Adrenal gland (tissue), 12 donors: Measurements from ENCODE around the gene LSAMP. TPM values are rescaled to one million over a fixed set of nuclear protein-coding genes. Genes with fewer than 3 reads are reported as not detected.

Experiments used
- DNase-seq, 7 donors: peaks; one replicate each; pipeline ENCODE4 v3.0.0-alpha.2; 2019 to 2020
- H3K27ac ChIP-seq, 5 donors: fragments of 200-600 bp; sonication (generic) in 4 of 5; 1 replicate in 3 of 5; 2 replicates in 2 of 5; pipeline versions ENCODE4 v1.5.1 to v1.8.0; 2016 to 2020; ENCODE audit warnings: mild to moderate bottlenecking in 1 of 5
- H3K27me3 ChIP-seq: fragments of 200-600 bp; 2 replicates; pipeline ENCODE4 v1.8.0; 2021
- H3K36me3 ChIP-seq, 2 donors: fragments of 200-600 bp; replicated peaks in 1 of 2; 1 replicate in 1 of 2; 2 replicates in 1 of 2; pipeline versions ENCODE4 v1.5.1 to v1.8.0; 2018 to 2022
- H3K4me1 ChIP-seq, 2 donors: fragments of 200-600 bp; replicated peaks in 1 of 2; 1 replicate in 1 of 2; 2 replicates in 1 of 2; pipeline versions ENCODE4 v1.5.1 to v1.8.0; 2018 to 2021
- H3K4me3 ChIP-seq, 4 donors: fragments of 200-600 bp; sonication (generic) in 3 of 4; one replicate each; pipeline ENCODE4 v1.5.1; 2016 to 2018
- H3K9me3 ChIP-seq, 3 donors: fragments of 200-600 bp; sonication (generic) in 1 of 3; replicated peaks in 1 of 3; 1 replicate in 2 of 3; 2 replicates in 1 of 3; pipeline versions ENCODE4 v1.5.1 to v1.8.0; 2016 to 2021
- POLR2A ChIP-seq, 2 donors: fragments of 450-650 bp; IDR thresholded peaks; one replicate each; pipeline ENCODE4 v1.6.1; 2017; ENCODE audit warnings: antibody characterized with exemption in 2 of 2, mild to moderate bottlenecking in 2 of 2, moderate library complexity in 1 of 2
- WGBS, 4 donors: extraction: QIAGEN DNeasy Blood & Tissue Kit in 2 of 4; methylation state at CpG; one replicate each; pipeline versions ENCODE4 v1.1.5 to v1.1.7; 2013 to 2017; 5-methylcytosine and 5-hydroxymethylcytosine counted together
- intact Hi-C, 2 donors: fragments of 100-400 bp; cut with DNase I; formaldehyde crosslinking; loops; one replicate each; pipeline versions ENCODE4 v1.14.1 to v1.15.0; 2022 to 2023
- polyA plus RNA-seq, 3 donors: library from polyadenylated mRNA; stranded (reverse); fragments of 200-250 nt in 2 of 3; fragments of 350-450 nt in 1 of 3; fragmentation: Illumina TruSeq in 1 of 3; extraction: RNeasy Lipid Tissue Mini Kit (QIAGEN cat#74804) in 1 of 3; gene quantifications; one replicate each; pipeline ENCODE4 v1.2.3, GENCODE V29; 2013 to 2014
- total RNA-seq, 9 donors: library from RNA; depleted of rRNA in 4 of 9; stranded (reverse); fragments of >200 nt in 4 of 9; fragments of 120-200 nt in 1 of 9; fragmentation: NEBNext Ultra II Directional in 1 of 9; extraction: Animal tissue kit (Norgen Biotek cat#: 25700) in 1 of 9; gene quantifications; one replicate each; pipeline versions ENCODE4 v1.1.0 to v1.2.4, GENCODE V29; 2013 to 2023
- TF ChIP-seq, protein P1 (sequence below), 6 experiments: fragments of 450-650 bp in 4 of 6; fragments of 200-600 bp in 2 of 6; sonication (generic) in 1 of 6; IDR thresholded peaks; 1 replicate in 5 of 6; 2 replicates in 1 of 6; pipeline versions ENCODE4 v1.5.1 to v1.8.0; 2016 to 2021; ENCODE audit warnings: antibody characterized with exemption in 6 of 6, mild to moderate bottlenecking in 2 of 6, moderate library complexity in 1 of 6
- donor health status: healthy with polysubstance abuse.
- donor health status: Bipolar disorder and iron deficiency.
- donor health status: DM: yes; HTN: yes; CAD: no.
- donor health status: DM: no; HTN: no; CAD: no.
- donor health status: DM: no; HTN: no; CAD: no.
- donor health status: DM: yes; HTN: yes; CAD: no.

Gene LSAMP
- total and polyA plus RNA-seq, 12 donors: 5.8 to 53.5 (median 24.3) TPM

DNA sequence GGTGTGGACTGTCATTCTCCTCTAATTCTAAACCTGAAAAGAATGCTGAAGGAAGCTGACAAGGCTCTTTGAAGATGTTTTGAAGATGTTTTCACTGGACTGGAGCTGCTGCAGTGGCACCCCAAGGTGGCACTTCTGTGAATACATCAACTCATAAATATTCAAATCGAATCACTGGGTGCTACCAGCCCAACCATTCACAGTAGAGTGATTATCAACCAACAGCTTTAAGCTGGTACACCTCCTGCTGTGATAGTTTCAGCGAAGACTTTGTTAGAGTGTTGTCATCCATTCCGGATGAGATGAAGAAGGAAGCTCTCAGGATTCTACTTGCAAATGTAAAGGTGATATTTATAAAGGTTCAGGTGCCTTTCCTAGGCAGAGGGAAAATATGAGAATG, 106.6 kb downstream of the LSAMP start:
- no peak overlapping the region for H3K4me3 ChIP-seq
- WGBS, 4 donors: 55 to 79% (median 64%) methylated on average over 3 of the region's 3 CpGs
- DNase-seq: no peak
- TF ChIP-seq, protein P1, sequence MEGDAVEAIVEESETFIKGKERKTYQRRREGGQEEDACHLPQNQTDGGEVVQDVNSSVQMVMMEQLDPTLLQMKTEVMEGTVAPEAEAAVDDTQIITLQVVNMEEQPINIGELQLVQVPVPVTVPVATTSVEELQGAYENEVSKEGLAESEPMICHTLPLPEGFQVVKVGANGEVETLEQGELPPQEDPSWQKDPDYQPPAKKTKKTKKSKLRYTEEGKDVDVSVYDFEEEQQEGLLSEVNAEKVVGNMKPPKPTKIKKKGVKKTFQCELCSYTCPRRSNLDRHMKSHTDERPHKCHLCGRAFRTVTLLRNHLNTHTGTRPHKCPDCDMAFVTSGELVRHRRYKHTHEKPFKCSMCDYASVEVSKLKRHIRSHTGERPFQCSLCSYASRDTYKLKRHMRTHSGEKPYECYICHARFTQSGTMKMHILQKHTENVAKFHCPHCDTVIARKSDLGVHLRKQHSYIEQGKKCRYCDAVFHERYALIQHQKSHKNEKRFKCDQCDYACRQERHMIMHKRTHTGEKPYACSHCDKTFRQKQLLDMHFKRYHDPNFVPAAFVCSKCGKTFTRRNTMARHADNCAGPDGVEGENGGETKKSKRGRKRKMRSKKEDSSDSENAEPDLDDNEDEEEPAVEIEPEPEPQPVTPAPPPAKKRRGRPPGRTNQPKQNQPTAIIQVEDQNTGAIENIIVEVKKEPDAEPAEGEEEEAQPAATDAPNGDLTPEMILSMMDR (IDR thresholded peaks at IDR 0.05): no peak
- TF ChIP-seq POLR2A (IDR thresholded peaks at IDR 0.05): no peak
- peaks cover 0 to 4% (median 0%) of the 10 kb centered on the region in 3 donors for H3K9me3 ChIP-seq
- no peak overlapping the region for H3K27ac ChIP-seq
- no peaks in the 10 kb centered on the region for H3K36me3 ChIP-seq
- H3K4me1 ChIP-seq: no peaks in the 10 kb centered on the region
- intact Hi-C loops: no loop called here
- H3K27me3 ChIP-seq: no peaks in the 10 kb centered on the region

DNA sequence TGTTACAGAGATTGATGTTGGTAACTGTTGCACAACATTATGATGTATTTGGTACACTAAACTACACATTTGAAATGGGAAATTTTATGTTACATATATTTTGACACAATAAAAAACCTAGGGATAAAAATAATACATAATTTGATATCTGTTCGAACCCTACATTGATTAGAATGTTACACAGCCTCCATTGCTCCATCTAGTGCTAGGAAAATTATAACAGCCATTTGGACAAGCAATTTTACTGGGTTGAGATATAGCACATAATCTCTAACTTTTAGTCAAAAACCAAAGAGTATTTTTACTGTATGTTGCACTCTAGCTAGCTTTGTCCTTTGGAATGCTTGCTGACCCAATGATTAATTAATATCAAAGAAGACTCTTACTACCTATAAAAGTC, 108.1 kb downstream of the LSAMP start:
- intact Hi-C loops: no loop called here
- TF ChIP-seq, protein P1 (IDR thresholded peaks at IDR 0.05): no peak
- no peak for TF ChIP-seq POLR2A (IDR thresholded peaks at IDR 0.05)

DNA sequence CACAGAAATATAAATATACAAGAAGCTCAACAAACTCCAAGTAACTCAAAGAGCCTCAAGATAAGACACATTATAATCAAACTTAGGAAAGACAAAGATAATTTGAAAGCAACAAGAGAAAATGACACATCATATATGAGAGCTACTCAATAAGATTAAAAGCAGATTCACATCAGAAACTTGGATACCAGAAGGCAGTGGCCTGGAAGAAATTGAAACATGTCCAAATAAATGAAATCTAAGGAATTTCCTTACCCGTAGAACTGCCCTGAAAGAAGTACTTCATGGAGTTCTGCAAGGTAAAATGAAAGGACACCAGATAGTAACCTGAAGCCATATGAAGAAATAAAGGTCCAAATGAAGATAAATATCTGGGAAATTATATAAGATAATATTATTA, 113.9 kb downstream of the LSAMP start:
- intact Hi-C loops: no loop called here
- H3K4me3 ChIP-seq: no peak overlapping the region
- no peaks in the 10 kb centered on the region for H3K27me3 ChIP-seq
- H3K9me3 ChIP-seq: peaks cover 0 to 3% (median 0%) of the 10 kb centered on the region in 3 donors
- no peaks in the 10 kb centered on the region for H3K36me3 ChIP-seq
- WGBS, 4 donors: 79 to 93% (median 89%) methylated on average over 1 of the region's 1 CpG
- H3K27ac ChIP-seq: no peak overlapping the region
- H3K4me1 ChIP-seq: no peaks in the 10 kb centered on the region
- no peak for DNase-seq
- TF ChIP-seq, protein P1 (IDR thresholded peaks at IDR 0.05): no peak
- TF ChIP-seq POLR2A (IDR thresholded peaks at IDR 0.05): no peak

More for the DNA sequence above, 108.1 kb downstream of the LSAMP start:
- no peak overlapping the region for H3K27ac ChIP-seq
- H3K4me1 ChIP-seq: no peaks in the 10 kb centered on the region
- WGBS, 4 donors: 74 to 91% (median 80%) methylated on average over 1 of the region's 1 CpG
- no peaks in the 10 kb centered on the region for H3K27me3 ChIP-seq
- H3K9me3 ChIP-seq: peaks cover 0 to 3% (median 0%) of the 10 kb centered on the region in 3 donors
- no peaks in the 10 kb centered on the region for H3K36me3 ChIP-seq
- no peak for DNase-seq
- H3K4me3 ChIP-seq: no peak overlapping the region

DNA sequence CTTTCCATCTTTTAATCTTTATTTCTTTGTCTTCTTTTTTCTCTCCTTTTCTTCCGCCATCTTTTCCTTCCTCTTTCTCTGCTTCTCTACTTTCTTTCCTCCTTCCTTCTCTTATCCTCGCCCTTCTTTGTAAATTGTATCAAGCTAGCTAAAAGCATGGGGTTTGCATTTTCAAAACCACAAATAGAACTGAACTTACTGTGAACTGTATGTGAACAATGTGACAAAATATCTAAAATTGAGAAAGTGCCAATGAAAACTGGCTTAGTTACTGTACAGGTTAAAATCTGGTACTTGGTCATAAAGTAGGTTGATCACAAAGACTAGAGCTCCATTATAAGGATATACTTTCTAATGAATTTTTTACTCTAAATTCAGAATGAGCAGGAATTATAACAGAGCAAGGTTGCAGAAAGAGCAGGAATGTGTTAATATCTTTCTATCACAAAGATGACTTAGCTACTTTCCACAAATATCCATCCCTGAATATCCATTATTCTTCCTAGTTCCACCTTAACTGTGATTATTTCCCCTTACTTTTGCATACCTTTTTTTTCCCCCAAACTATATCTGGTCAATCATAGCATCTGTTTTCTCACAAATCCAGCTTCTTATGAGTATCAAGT, 122.4 kb downstream of the LSAMP start:
- DNase-seq: no peak
- Histone ChIP-seq H3K36me3 (no peaks in the 10 kb centered on the region), H3K4me3 (no peak overlapping the region), H3K27me3 (no peaks in the 10 kb centered on the region), H3K27ac (no peak overlapping the region), H3K4me1 (no peaks in the 10 kb centered on the region), H3K9me3 (no peaks in the 10 kb centered on the region)
- WGBS, 4 donors: 84 to 93% (median 90%) methylated on average over 2 of the region's 2 CpGs
- TF ChIP-seq POLR2A (IDR thresholded peaks at IDR 0.05): no peak
- TF ChIP-seq, protein P1 (IDR thresholded peaks at IDR 0.05): no peak
- intact Hi-C loops: no loop called here
